K562 (cell line): ENCODE results near the gene DOCK3. TPM values are rescaled to one million over a fixed set of nuclear protein-coding genes. Genes with fewer than 3 reads are reported as not detected.

Experiments
- ATAC-seq: fragments of 200-7000 bp; cut with Tn5 transposase; 3 replicates; pipeline ENCODE4 v1.9.1; 2020; ENCODE audit warnings: moderate library complexity
- BruUV-seq: library from RNA; stranded (reverse); fragments of 400-500 nt; replicated peaks from 2 replicates; lab custom pipeline; 2021; lab: Mats Ljungman, UMichigan
- CTCF ChIA-PET: fragments of 300-600 bp; formaldehyde crosslinking; extraction: SDS; loops from one replicate; lab custom pipeline; 2021; ENCODE audit warnings: low intra/inter-chr PET ratio; lab: Yijun Ruan, JAX
- POLR2A ChIA-PET: fragments of 300-600, 350-650 bp; sonication (Branson Sonifier 250); formaldehyde crosslinking; extraction: SDS; loops from one replicate; lab custom pipeline; 2021; ENCODE audit warnings: antibody characterized with exemption, inconsistent platforms; lab: Yijun Ruan, JAX
- DNase-seq, 4 experiments: peaks; one replicate each; pipeline versions ENCODE4 v3.0.0 to v3.0.0-alpha.2; 2011 to 2018; ENCODE audit warnings: low spot score in 3 of 4, mixed read lengths in 3 of 4; ENCODE audit errors: extremely low read depth in 1 of 4
- FAIRE-seq: peaks from 2 replicates; lab custom pipeline; 2011; peaks lifted over from hg19 to GRCh38; lab: Jason Lieb, UNC
- H2AFZ ChIP-seq: 2 replicates; pipeline ENCODE4 v1.6.0; 2011; ENCODE audit warnings: low read depth, low read length, control low read depth, inconsistent platforms
- H3K27ac ChIP-seq: fragments of 200-600 bp; 3 replicates; pipeline ENCODE4 v1.8.0; 2011; ENCODE audit warnings: low read depth, mild to moderate bottlenecking, control low read depth, inconsistent platforms, low read length, moderate library complexity, mixed read lengths; ENCODE audit errors: extremely low read depth
- H3K27me3 ChIP-seq, 2 experiments: fragments of 300-600 bp in 1 of 2; 2 replicates in 1 of 2; 3 replicates in 1 of 2; pipeline versions ENCODE4 v1.6.0 to v1.8.0; 2011; ENCODE audit warnings: inconsistent platforms in 2 of 2, low read length in 2 of 2, mild to moderate bottlenecking in 1 of 2, mixed read lengths in 1 of 2, moderate library complexity in 1 of 2; ENCODE audit not compliant: control insufficient read depth in 2 of 2, insufficient read depth in 2 of 2
- H3K36me3 ChIP-seq: fragments of 300-600 bp; 3 replicates; pipeline ENCODE4 v1.8.0; 2011; ENCODE audit warnings: mild to moderate bottlenecking, low read length, inconsistent platforms; ENCODE audit not compliant: control insufficient read depth, insufficient read depth
- H3K4me1 ChIP-seq, 2 experiments: fragments of 200-600 bp in 1 of 2; replicated peaks in 1 of 2; 2 replicates in 1 of 2; 3 replicates in 1 of 2; pipeline versions ENCODE4 v1.5.1 to v1.8.0; 2011; ENCODE audit warnings: inconsistent platforms in 2 of 2, low read length in 2 of 2, mild to moderate bottlenecking in 1 of 2, mixed read lengths in 1 of 2, moderate library complexity in 1 of 2; ENCODE audit not compliant: control insufficient read depth in 2 of 2, insufficient read depth in 2 of 2
- H3K4me2 ChIP-seq: 2 replicates; pipeline ENCODE4 v1.6.1; 2011; ENCODE audit warnings: low read length, control low read depth, inconsistent platforms, mixed read lengths; ENCODE audit not compliant: insufficient read depth
- H3K4me3 ChIP-seq: fragments of 200-600 bp; sonication (generic), shearing (Covaris generic); 2 replicates; pipeline ENCODE4 v1.5.1; 2016; ENCODE audit warnings: control low read depth, inconsistent platforms
- H3K79me2 ChIP-seq: fragments of 200-600 bp; 3 replicates; pipeline ENCODE4 v1.8.0; 2011; ENCODE audit warnings: low read length, inconsistent platforms; ENCODE audit not compliant: control insufficient read depth, insufficient read depth
- H3K9ac ChIP-seq, 2 experiments: 2 replicates each; pipeline versions ENCODE4 v1.6.0 to v1.6.1; 2011; ENCODE audit warnings: low read depth in 2 of 2, low read length in 2 of 2, control low read depth in 1 of 2, inconsistent platforms in 1 of 2, mild to moderate bottlenecking in 1 of 2, mixed read lengths in 1 of 2; ENCODE audit not compliant: insufficient read depth in 1 of 2
- H3K9me1 ChIP-seq: one replicate; pipeline ENCODE4 v1.6.0; 2011; ENCODE audit warnings: inconsistent platforms, mild to moderate bottlenecking, low read length, moderate library complexity; ENCODE audit not compliant: control insufficient read depth, insufficient read depth
- H3K9me3 ChIP-seq: replicated peaks from 2 replicates; pipeline ENCODE4 v1.5.1; 2011; ENCODE audit warnings: low read depth, low read length, inconsistent platforms; ENCODE audit not compliant: control insufficient read depth, insufficient read depth
- H4K20me1 ChIP-seq: replicated peaks from 2 replicates; pipeline ENCODE4 v1.6.1; 2011; ENCODE audit warnings: low read length, inconsistent platforms, mixed read lengths; ENCODE audit not compliant: control insufficient read depth, insufficient read depth
- ARNT ChIP-seq, 2 experiments: fragments of 450-650 bp; IDR thresholded peaks; 2 replicates each; pipeline ENCODE4 v1.6.1; 2016; ENCODE audit warnings: mild to moderate bottlenecking in 1 of 2
- BCL6 ChIP-seq: fragments of 250-450 bp; sonication (Bioruptor Pico); IDR thresholded peaks from 2 replicates; pipeline ENCODE4 v1.4.0; 2020
- CTCF ChIP-seq, 3 experiments: IDR thresholded peaks in 2 of 3; conservative IDR thresholded peaks in 1 of 3; 2 replicates each; pipeline ENCODE4 v1.5.1; 2011 to 2012; ENCODE audit warnings: low read length in 3 of 3, mild to moderate bottlenecking in 3 of 3, control low read depth in 2 of 3, improper control_type of control experiment in 1 of 3, inconsistent platforms in 1 of 3, low read depth in 1 of 3, mixed read lengths in 1 of 3, moderate library complexity in 1 of 3; ENCODE audit not compliant: insufficient read depth in 2 of 3
- EGR1 ChIP-seq: fragments of 450-650 bp; conservative IDR thresholded peaks from 2 replicates; pipeline ENCODE4 v1.6.1; 2017; ENCODE audit warnings: mild to moderate bottlenecking
- FOXJ3 ChIP-seq: sonication (generic); formaldehyde crosslinking; IDR thresholded peaks from 2 replicates; pipeline ENCODE4 v1.4.0; 2020; ENCODE audit warnings: mild to moderate bottlenecking, missing genetic modification reagents
- MXD1 ChIP-seq: fragments of 250-450 bp; sonication (Bioruptor Pico); IDR thresholded peaks from 2 replicates; pipeline ENCODE4 v1.8.0; 2021; ENCODE audit warnings: borderline replicate concordance, mild to moderate bottlenecking, moderate library complexity; ENCODE audit not compliant: poor library complexity, severe bottlenecking
- MYC ChIP-seq, 2 experiments: fragments of 250-450 bp in 1 of 2; sonication (Bioruptor Pico) in 1 of 2; IDR thresholded peaks; 2 replicates each; pipeline versions ENCODE4 v1.5.1 to v1.6.1; 2012 to 2021; ENCODE audit warnings: low read depth in 2 of 2, borderline replicate concordance in 1 of 2, improper control_type of control experiment in 1 of 2, low read length in 1 of 2, mild to moderate bottlenecking in 1 of 2, moderate library complexity in 1 of 2
- PHB2 ChIP-seq: fragments of 450-650 bp; IDR thresholded peaks from 2 replicates; pipeline ENCODE4 v1.6.1; 2017; ENCODE audit warnings: low read depth
- SNAPC5 ChIP-seq: fragments of 250-450 bp; sonication (Bioruptor Pico); IDR thresholded peaks from 2 replicates; pipeline ENCODE4 v1.8.0; 2021; ENCODE audit warnings: moderate library complexity, mild to moderate bottlenecking, inconsistent platforms
- SREBF2 ChIP-seq: sonication (generic); formaldehyde crosslinking; IDR thresholded peaks from 2 replicates; pipeline ENCODE4 v1.4.0; 2020; ENCODE audit warnings: mild to moderate bottlenecking, missing genetic modification reagents
- SRF ChIP-seq, 2 experiments: fragments of 250-450, 450-650 bp in 1 of 2; sonication (Bioruptor Pico) in 1 of 2; sonication (generic) in 1 of 2; formaldehyde crosslinking; IDR thresholded peaks; 2 replicates each; pipeline versions ENCODE4 v1.5.0 to v1.5.1; 2020 to 2022; ENCODE audit warnings: mild to moderate bottlenecking in 1 of 2, missing genetic modification reagents in 1 of 2
- STAT5B ChIP-seq: fragments of 250-450 bp; sonication (Bioruptor Pico); IDR thresholded peaks from 2 replicates; pipeline ENCODE4 v1.8.0; 2021; ENCODE audit warnings: mild to moderate bottlenecking, inconsistent platforms
- ZNF24 ChIP-seq: fragments of 450-650 bp; IDR thresholded peaks from 2 replicates; pipeline ENCODE4 v1.6.1; 2016
- WGBS: fragments of 100-300 bp; shearing (Covaris generic); methylation state at CpG from one replicate; pipeline ENCODE4 v1.1.6; 2016; ENCODE audit warnings: low coverage, mixed read lengths; ENCODE audit not compliant: insufficient coverage; ENCODE audit errors: missing lambda C conversion rate; 5-methylcytosine and 5-hydroxymethylcytosine counted together
- in situ Hi-C: fragments of 300-500 bp; cut with MboI; formaldehyde crosslinking; loops from 4 replicates; pipeline ENCODE4 v1.15.0; 2018; ENCODE audit warnings: inconsistent platforms, mixed read lengths
- intact Hi-C: fragments of 100-400 bp; cut with micrococcal nuclease; formaldehyde crosslinking; loops from 2 replicates; pipeline ENCODE4 v1.14.2; 2022
- polyA plus RNA-seq, 8 experiments: library from polyadenylated mRNA; depleted of rRNA in 4 of 8; stranded (reverse) in 5 of 8; unstranded in 3 of 8; fragments of >200 nt; fragmentation: Nextera tagmentation in 2 of 8; fragmentation: Illumina TruSeq in 1 of 8; extraction: Ambion mirVana in 2 of 8; extraction: Trizol in 1 of 8; gene quantifications; 2 replicates each; pipeline versions ENCODE4 v1.2.1 to v1.2.3, GENCODE V29; 2011 to 2014; ENCODE audit warnings: inconsistent platforms in 1 of 8, missing spikeins in 1 of 8
- total RNA-seq, 7 experiments: library from RNA; depleted of rRNA in 6 of 7; stranded (reverse); fragments of >200 nt in 6 of 7; fragmentation: Illumina TruSeq in 2 of 7; extraction: Trizol in 2 of 7; gene quantifications; 2 replicates each; pipeline versions ENCODE4 v1.2.1 to v1.2.3, GENCODE V29; 2011 to 2021; ENCODE audit warnings: low replicate concordance in 1 of 7

The DOCK3 gene
- total and polyA plus RNA-seq, 9 of the 15 experiments (the other 6 are each of a cell fraction or from before 2014, with no cell fraction given) = under 0.01 to 0.03 (median 0.01) TPM; not detected in 4

- H3K27ac ChIP-seq = no peak overlapping the region
- no peak overlapping the region for H2AFZ ChIP-seq
- in situ Hi-C loops (no loop called here), intact Hi-C loops (no loop called here)
- no peaks in the 10 kb centered on the region for H3K36me3 ChIP-seq
- H3K4me1 ChIP-seq = no peaks in the 10 kb centered on the region; a peak in 1 of 5 replicates
- peaks cover 0 to 12% of the 10 kb centered on the region in 2 experiments; a peak in 2 of 5 replicates for H3K27me3 ChIP-seq
- no peaks in the 10 kb centered on the region for H3K79me2 ChIP-seq
- WGBS = 0% methylated on average over 3 of the region's 4 CpGs
- no peak overlapping the region for H3K4me2 ChIP-seq
- H3K9me1 ChIP-seq = no peaks in the 10 kb centered on the region
- H3K4me3 ChIP-seq = no peak overlapping the region
- DNase-seq (no peak), FAIRE-seq (no peak), ATAC-seq (no peak)
- no peak overlapping the region for H3K9ac ChIP-seq
- no peaks in the 10 kb centered on the region for H3K9me3 ChIP-seq
- no TSS peak for BruUV-seq
- POLR2A ChIA-PET = no interaction called here
- CTCF ChIA-PET = no interaction called here
- TF ChIP-seq ARNT (IDR thresholded peaks at IDR 0.05) = no peak
- no peaks in the 10 kb centered on the region for H4K20me1 ChIP-seq
Measured at GRCh38 chr3:51357856-51358255, 683.1 kb downstream of the DOCK3 start.

GRCh38 chr3:51358981-51359380, 684.3 kb downstream of the DOCK3 start:
- CTCF ChIA-PET = no interaction called here
- Histone ChIP-seq H3K36me3 (no peaks in the 10 kb centered on the region), H3K27me3 (peaks cover 0 to 12% of the 10 kb centered on the region in 2 experiments; a peak in 2 of 5 replicates), H4K20me1 (no peaks in the 10 kb centered on the region), H3K9me1 (no peaks in the 10 kb centered on the region), H3K27ac (no peak overlapping the region), H2AFZ (no peak overlapping the region), H3K4me1 (no peaks in the 10 kb centered on the region; a peak in 1 of 5 replicates), H3K9ac (no peak overlapping the region), H3K4me3 (no peak overlapping the region), H3K79me2 (no peaks in the 10 kb centered on the region), H3K9me3 (no peaks in the 10 kb centered on the region), H3K4me2 (no peak overlapping the region)
- in situ Hi-C loops = no loop called here
- DNase-seq (no peak), FAIRE-seq (no peak), ATAC-seq (no peak)
- TF ChIP-seq FOXJ3 = no peak
- TF ChIP-seq ZNF24 = no peak
- TF ChIP-seq SRF (CRISPR knock-in tag; IDR thresholded peaks at IDR 0.05) = no peak
- no peak for TF ChIP-seq SREBF2 (CRISPR knock-in tag)
- no peak for TF ChIP-seq PHB2
- no peak for TF ChIP-seq STAT5B (CRISPR knock-in tag)
- no peak for TF ChIP-seq MYC (IDR thresholded peaks at IDR 0.05; ENCODE audit: low read depth, low read length)
- TF ChIP-seq MYC (CRISPR knock-in tag; IDR thresholded peaks at IDR 0.05; ENCODE audit: borderline replicate concordance, low read depth) = no peak
- no peak for TF ChIP-seq BCL6
- TF ChIP-seq EGR1 = no peak
- no peak for TF ChIP-seq SNAPC5 (CRISPR knock-in tag)
- no peak for TF ChIP-seq CTCF (IDR thresholded peaks at IDR 0.05 in 2 of 3, conservative IDR thresholded peaks at IDR 0.05 in 1 of 3; ENCODE audit: insufficient read depth in 2 of 3, low read depth in 1 of 3, low read length in 3 of 3)
- TF ChIP-seq MXD1 (CRISPR knock-in tag) = no peak
- intact Hi-C loops = no loop called here
- BruUV-seq = no TSS peak
- WGBS = 0% methylated on average over 3 of the region's 3 CpGs
- POLR2A ChIA-PET = interaction anchor here (0.6 to 1.1 kb wide), 2 partner anchors 13 to 294 kb away, joined by 3 to 4 read pairs; no protein-coding TSS in a partner anchor
